Fibroblast of lung (primary cell): ENCODE results near the gene INF2. TPM values are rescaled to one million over a fixed set of nuclear protein-coding genes. Genes with fewer than 3 reads are reported as not detected.

Experiments used
- DNase-seq, 2 donors: peaks; one replicate each; pipeline versions ENCODE4 v3.0.0 to v3.0.0-alpha.2; 2010; ENCODE audit warnings: low read depth in 2 of 2
- H2AFZ ChIP-seq: 2 replicates; pipeline ENCODE4 v1.5.1; 2012; ENCODE audit warnings: low read length, control low read depth, inconsistent platforms
- H3K27ac ChIP-seq: 2 replicates; pipeline ENCODE4 v1.5.1; 2011; ENCODE audit warnings: low read length, control low read depth; ENCODE audit not compliant: insufficient read depth
- H3K27me3 ChIP-seq: 2 replicates; pipeline ENCODE4 v1.5.1; 2011; ENCODE audit warnings: mild to moderate bottlenecking, low read length; ENCODE audit not compliant: control insufficient read depth, insufficient read depth
- H3K36me3 ChIP-seq: 2 replicates; pipeline ENCODE4 v1.5.1; 2011; ENCODE audit warnings: low read length; ENCODE audit not compliant: control insufficient read depth, insufficient read depth
- H3K4me1 ChIP-seq: 2 replicates; pipeline ENCODE4 v1.5.1; 2011; ENCODE audit warnings: low read length; ENCODE audit not compliant: control insufficient read depth, insufficient read depth; ENCODE audit errors: extremely low read depth
- H3K4me2 ChIP-seq: 2 replicates; pipeline ENCODE4 v1.5.1; 2011; ENCODE audit warnings: low read length, control low read depth; ENCODE audit not compliant: insufficient read depth; ENCODE audit errors: extremely low read depth
- H3K4me3 ChIP-seq, 4 experiments: fragments of 200-600 bp in 1 of 4; sonication (generic) in 1 of 4; replicated peaks in 1 of 4; 2 replicates each; pipeline ENCODE4 v1.5.1; 2011 to 2016; ENCODE audit warnings: low read length in 4 of 4, low read depth in 3 of 4, mild to moderate bottlenecking in 3 of 4, control low read depth in 2 of 4, inconsistent platforms in 1 of 4, mixed read lengths in 1 of 4; ENCODE audit not compliant: insufficient read depth in 1 of 4; ENCODE audit errors: control extremely low read depth in 1 of 4
- H3K79me2 ChIP-seq: 2 replicates; pipeline ENCODE4 v1.5.1; 2012; ENCODE audit warnings: mild to moderate bottlenecking, low read length, inconsistent platforms; ENCODE audit not compliant: control insufficient read depth, insufficient read depth
- H3K9ac ChIP-seq: 2 replicates; pipeline ENCODE4 v1.5.1; 2011; ENCODE audit warnings: mild to moderate bottlenecking, low read length, control low read depth; ENCODE audit not compliant: insufficient read depth
- H3K9me3 ChIP-seq: 2 replicates; pipeline ENCODE4 v1.5.1; 2012; ENCODE audit warnings: low read depth, low read length; ENCODE audit not compliant: control insufficient read depth, insufficient read depth
- H4K20me1 ChIP-seq: 2 replicates; pipeline ENCODE4 v1.5.1; 2011; ENCODE audit warnings: low read length; ENCODE audit not compliant: control insufficient read depth, insufficient read depth; ENCODE audit errors: extremely low read depth
- EZH2 ChIP-seq: IDR thresholded peaks from 2 replicates; pipeline ENCODE4 v1.5.1; 2012; ENCODE audit warnings: low read length, control low read depth, mild to moderate bottlenecking; ENCODE audit errors: missing control alignments
- polyA plus RNA-seq, 2 donors: library from polyadenylated mRNA; depleted of rRNA in 1 of 2; stranded (reverse) in 1 of 2; unstranded in 1 of 2; fragments of >200 nt; gene quantifications; 2 replicates each; pipeline ENCODE4 v1.2.1, GENCODE V29; 2011 to 2012; ENCODE audit warnings: missing spikeins in 1 of 2
- total RNA-seq: library from RNA; depleted of rRNA; stranded (reverse); fragments of >200 nt; gene quantifications from 2 replicates; pipeline ENCODE4 v1.2.1, GENCODE V29; 2014
- TF ChIP-seq, protein P1 (sequence below), 2 donors: IDR thresholded peaks in 1 of 2; conservative IDR thresholded peaks in 1 of 2; 1 replicate in 1 of 2; 2 replicates in 1 of 2; pipeline ENCODE4 v1.5.1; 2011 to 2012; ENCODE audit warnings: low read length in 2 of 2, control low read depth in 1 of 2, inconsistent platforms in 1 of 2, low read depth in 1 of 2, mild to moderate bottlenecking in 1 of 2

Gene INF2
- total and polyA plus RNA-seq, 2 donors (not counting 1 experiment from before 2014, with no cell fraction given): 19.8 to 50.9 TPM

DNA sequence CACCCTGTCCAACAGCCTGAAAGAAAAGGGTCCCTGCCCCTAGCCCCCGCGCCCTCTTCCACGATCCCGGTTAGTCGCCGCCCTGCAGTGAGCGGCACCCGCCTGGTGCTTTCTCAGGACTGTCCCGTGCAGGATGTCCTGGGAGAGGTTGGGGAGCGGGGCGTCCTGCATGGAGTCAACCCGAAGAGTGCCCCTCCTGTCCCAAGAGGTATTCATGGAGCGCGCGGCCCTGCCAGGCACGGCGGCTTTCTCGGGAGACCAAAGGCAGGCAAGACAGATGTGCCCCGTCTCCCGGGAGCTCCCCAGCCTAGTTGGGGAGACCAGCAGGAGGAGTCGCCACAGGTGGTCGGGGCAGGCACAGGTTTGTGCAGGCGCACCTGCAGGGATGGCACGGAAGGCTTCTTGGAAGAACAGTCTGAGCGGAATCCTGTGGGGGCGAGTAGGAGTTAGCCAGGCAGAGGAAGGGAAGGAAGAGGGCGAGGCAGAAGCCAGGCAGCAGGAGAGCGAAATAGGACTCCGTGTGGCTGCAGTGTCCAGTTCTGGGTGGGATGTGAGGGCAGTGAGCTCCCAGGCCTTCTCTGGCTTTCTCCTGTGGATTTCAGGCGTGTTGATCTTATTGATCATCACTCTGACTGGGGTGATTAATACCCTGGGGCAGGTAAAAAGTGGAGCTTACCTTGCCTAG lies 64.3 kb downstream of the INF2 start:
- H3K79me2 ChIP-seq: peaks cover 43% of the 10 kb centered on the region
- peak overlapping the region; percentile 88 for H3K9ac ChIP-seq
- no peaks in the 10 kb centered on the region for H3K9me3 ChIP-seq
- H3K4me2 ChIP-seq: peak overlapping the region; percentile 88
- peak overlapping the region; percentile 88 for H3K27ac ChIP-seq
- no peaks in the 10 kb centered on the region for H4K20me1 ChIP-seq
- H3K27me3 ChIP-seq: no peaks in the 10 kb centered on the region
- peaks cover 23% of the 10 kb centered on the region for H3K4me1 ChIP-seq
- peak overlapping the region; percentile 64 to 88 (median 80) for H3K4me3 ChIP-seq
- H3K36me3 ChIP-seq: peaks cover 18% of the 10 kb centered on the region
- no peak overlapping the region for H2AFZ ChIP-seq
- no peak for TF ChIP-seq EZH2
- TF ChIP-seq, protein P1, sequence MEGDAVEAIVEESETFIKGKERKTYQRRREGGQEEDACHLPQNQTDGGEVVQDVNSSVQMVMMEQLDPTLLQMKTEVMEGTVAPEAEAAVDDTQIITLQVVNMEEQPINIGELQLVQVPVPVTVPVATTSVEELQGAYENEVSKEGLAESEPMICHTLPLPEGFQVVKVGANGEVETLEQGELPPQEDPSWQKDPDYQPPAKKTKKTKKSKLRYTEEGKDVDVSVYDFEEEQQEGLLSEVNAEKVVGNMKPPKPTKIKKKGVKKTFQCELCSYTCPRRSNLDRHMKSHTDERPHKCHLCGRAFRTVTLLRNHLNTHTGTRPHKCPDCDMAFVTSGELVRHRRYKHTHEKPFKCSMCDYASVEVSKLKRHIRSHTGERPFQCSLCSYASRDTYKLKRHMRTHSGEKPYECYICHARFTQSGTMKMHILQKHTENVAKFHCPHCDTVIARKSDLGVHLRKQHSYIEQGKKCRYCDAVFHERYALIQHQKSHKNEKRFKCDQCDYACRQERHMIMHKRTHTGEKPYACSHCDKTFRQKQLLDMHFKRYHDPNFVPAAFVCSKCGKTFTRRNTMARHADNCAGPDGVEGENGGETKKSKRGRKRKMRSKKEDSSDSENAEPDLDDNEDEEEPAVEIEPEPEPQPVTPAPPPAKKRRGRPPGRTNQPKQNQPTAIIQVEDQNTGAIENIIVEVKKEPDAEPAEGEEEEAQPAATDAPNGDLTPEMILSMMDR (conservative IDR thresholded peaks at IDR 0.05 in 1 of 2, IDR thresholded peaks at IDR 0.05 in 1 of 2; ENCODE audit: low read depth in 1 of 2, low read length in 2 of 2): no peak
- DNase-seq: peak in 1 of 2 donors; percentile 9

DNA sequence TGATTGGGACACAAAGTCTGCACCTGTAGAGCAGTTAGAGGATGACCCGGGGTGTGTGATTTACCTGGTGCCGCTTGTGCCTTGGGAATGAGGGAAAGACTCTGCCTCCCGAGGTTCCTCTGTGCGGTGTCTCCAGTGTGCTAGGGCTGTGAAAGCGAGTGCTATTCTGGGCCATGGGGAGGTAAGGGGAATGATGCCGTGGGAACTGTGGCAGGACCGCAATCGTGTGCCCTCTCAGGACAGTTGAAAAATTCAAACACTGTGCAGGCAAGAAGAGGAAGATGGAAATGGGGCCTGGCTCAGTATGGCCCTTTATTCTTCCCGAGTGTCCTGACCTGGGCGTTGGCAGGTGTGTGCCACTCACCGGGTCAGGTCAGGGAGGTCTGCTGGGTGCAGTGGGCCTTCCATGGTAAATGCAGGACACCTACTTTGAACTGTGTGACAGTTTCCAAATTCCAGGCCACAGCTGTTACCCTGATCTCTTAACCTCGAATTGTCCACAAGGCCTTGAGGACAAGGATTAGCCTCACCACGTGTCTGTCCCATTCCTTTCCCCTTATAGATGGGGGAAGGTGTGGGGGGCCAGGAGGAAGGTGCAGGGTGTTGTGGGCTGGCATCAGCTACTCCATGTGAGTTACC lies 64.9 kb downstream of the INF2 start:
- DNase-seq: no peak
- TF ChIP-seq, protein P1 (conservative IDR thresholded peaks at IDR 0.05 in 1 of 2, IDR thresholded peaks at IDR 0.05 in 1 of 2; ENCODE audit: low read depth in 1 of 2, low read length in 2 of 2): no peak
- no peak for TF ChIP-seq EZH2

DNA sequence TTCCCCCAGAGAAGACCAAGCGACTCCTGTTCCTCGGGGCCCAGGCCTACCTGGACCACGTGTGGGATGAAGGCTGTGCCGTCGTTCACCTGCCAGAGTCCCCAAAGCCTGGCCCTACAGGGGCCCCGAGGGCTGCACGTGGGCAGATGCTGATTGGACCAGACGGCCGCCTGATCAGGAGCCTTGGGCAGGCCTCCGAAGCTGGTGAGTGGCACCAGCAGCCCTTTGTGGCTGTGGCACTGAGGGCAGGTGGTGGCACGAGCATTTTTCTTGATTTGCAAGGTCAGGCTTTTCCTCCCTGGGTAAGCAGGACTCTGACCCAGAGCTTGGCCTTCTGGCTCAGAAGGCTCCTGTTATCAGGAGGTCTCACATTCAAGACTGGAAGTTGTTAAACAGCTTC lies 66.2 kb downstream of the INF2 start:
- H3K4me2 ChIP-seq: no peak overlapping the region
- H3K27me3 ChIP-seq: no peaks in the 10 kb centered on the region
- TF ChIP-seq, protein P1 (conservative IDR thresholded peaks at IDR 0.05 in 1 of 2, IDR thresholded peaks at IDR 0.05 in 1 of 2; ENCODE audit: low read depth in 1 of 2, low read length in 2 of 2): no peak
- TF ChIP-seq EZH2: no peak
- H4K20me1 ChIP-seq: no peaks in the 10 kb centered on the region
- no peak for DNase-seq
- peaks cover 8% of the 10 kb centered on the region for H3K4me1 ChIP-seq
- no peak overlapping the region for H3K9ac ChIP-seq
- H3K36me3 ChIP-seq: peaks cover 29% of the 10 kb centered on the region
- no peak overlapping the region for H2AFZ ChIP-seq
- no peaks in the 10 kb centered on the region for H3K9me3 ChIP-seq
- H3K79me2 ChIP-seq: peaks cover 43% of the 10 kb centered on the region
- H3K4me3 ChIP-seq: no peak overlapping the region
- no peak overlapping the region for H3K27ac ChIP-seq

More for the DNA sequence above, 64.9 kb downstream of the INF2 start:
- H3K36me3 ChIP-seq: peaks cover 23% of the 10 kb centered on the region
- peak overlapping the region; percentile 88 for H3K27ac ChIP-seq
- no peaks in the 10 kb centered on the region for H4K20me1 ChIP-seq
- no peak overlapping the region for H2AFZ ChIP-seq
- H3K4me3 ChIP-seq: peak overlapping the region; percentile 64 to 88 (median 80)
- no peaks in the 10 kb centered on the region for H3K27me3 ChIP-seq
- peak overlapping the region; percentile 88 for H3K4me2 ChIP-seq
- peaks cover 43% of the 10 kb centered on the region for H3K79me2 ChIP-seq
- H3K9ac ChIP-seq: no peak overlapping the region
- peaks cover 18% of the 10 kb centered on the region for H3K4me1 ChIP-seq
- H3K9me3 ChIP-seq: no peaks in the 10 kb centered on the region
